Measurements from ENCODE around the gene DNAJC25. TPM values are rescaled to one million over a fixed set of nuclear protein-coding genes. Genes with fewer than 3 reads are reported as not detected.

The DNAJC25 gene
- total and polyA plus RNA-seq, 3 experiments from 2014 or later = 2.0 to 6.0 (median 5.7) TPM

DNA sequence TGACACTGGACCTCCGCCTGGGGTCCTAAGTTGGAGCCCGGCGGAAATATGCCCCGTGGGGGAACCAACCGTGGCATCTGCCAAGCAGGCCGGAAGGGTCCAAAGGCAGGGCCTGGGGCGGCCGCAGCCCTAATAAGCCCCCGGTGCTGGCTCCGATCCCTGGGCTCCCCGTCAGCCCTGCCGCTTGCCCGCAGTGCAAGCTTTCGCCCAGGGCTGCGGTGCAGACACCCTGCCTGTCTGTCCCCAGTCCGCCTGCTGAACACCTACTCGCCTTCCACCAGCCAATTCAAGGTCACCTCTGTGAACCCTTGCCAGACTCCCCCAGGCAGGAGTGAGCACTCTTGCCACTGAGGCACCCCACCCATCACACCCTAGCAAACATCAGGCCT, 31.2 kb upstream of the DNAJC25 start:
- CTCF ChIA-PET = no interaction called here
- peak overlapping the region in 1 of 8 donors; percentile 52 for H3K27ac Mint-ChIP-seq
- no peaks in the 10 kb centered on the region for H3K36me3 ChIP-seq (ENCODE audit: insufficient read depth, low read length)
- H3K4me1 ChIP-seq (ENCODE audit: insufficient read depth, low read length) = peaks cover 18% of the 10 kb centered on the region
- H3K4me1 Mint-ChIP-seq = peaks cover 17 to 29% (median 26%) of the 10 kb centered on the region in 3 donors
- no peak overlapping the region for H3K27ac ChIP-seq (ENCODE audit: low read depth, low read length)
- H3K4me3 Mint-ChIP-seq = peak overlapping the region; percentile 52 to 92 (median 86)
- no peaks in the 10 kb centered on the region for H3K36me3 Mint-ChIP-seq
- H3K9me3 ChIP-seq (ENCODE audit: low read length) = no peaks in the 10 kb centered on the region
- H3K9me3 Mint-ChIP-seq = no peaks in the 10 kb centered on the region
- peaks cover 43 to 60% of the 10 kb centered on the region in 2 donors for H3K27me3 Mint-ChIP-seq
- no peak overlapping the region for H3K4me3 ChIP-seq (ENCODE audit: low read length)
- no peak for DNase-seq
- POLR2A ChIA-PET = no interaction called here
- peaks cover 9% of the 10 kb centered on the region for H3K27me3 ChIP-seq (ENCODE audit: insufficient read depth, low read length, poor library complexity, severe bottlenecking)

DNA sequence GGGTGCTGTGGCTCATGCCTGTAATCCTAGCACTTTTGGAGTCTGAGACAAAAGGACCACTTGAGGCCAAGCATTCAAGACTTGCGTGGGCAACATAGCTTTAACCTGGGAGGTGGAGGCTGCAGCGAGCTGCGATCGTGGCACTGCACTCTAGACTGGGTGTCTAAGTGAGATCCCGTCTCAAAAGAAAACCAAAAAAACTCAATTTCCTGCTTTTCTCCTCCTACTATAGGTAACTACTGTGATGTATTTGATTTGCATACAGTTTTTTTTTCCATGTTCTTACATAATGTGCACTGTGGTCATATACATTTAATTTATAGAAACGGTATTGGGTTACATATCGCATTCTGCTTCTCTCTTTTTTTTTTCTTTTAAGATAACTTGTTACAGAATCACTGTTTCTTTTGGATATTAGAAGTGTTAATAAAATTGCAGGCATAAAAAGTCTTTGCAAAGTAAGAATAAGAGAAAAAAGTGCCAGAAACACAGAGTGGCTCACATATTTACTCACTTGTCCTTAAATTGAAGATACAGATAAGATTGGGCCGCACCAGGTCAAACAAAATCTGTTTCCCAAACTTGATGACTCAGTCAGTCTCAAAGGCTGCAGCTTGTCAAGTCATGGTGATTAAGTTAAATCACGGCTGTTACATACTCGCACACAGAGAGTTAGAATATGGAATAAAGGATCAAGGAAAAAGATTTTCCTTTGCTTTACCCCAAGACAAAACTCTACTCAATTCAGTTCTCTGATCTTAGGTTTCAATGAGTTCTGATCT, 29.7 kb upstream of the DNAJC25 start:
- Mint-ChIP-seq H3K4me1 (peaks cover 17 to 29% (median 26%) of the 10 kb centered on the region in 3 donors), H3K9me3 (no peaks in the 10 kb centered on the region), H3K27ac (no peak overlapping the region), H3K27me3 (peaks cover 43 to 63% of the 10 kb centered on the region in 2 donors), H3K36me3 (no peaks in the 10 kb centered on the region), H3K4me3 (peak overlapping the region in 2 of 7 donors; percentile 4 to 48)
- Histone ChIP-seq H3K27me3 (ENCODE audit: insufficient read depth, low read length, poor library complexity, severe bottlenecking) (peaks cover 9% of the 10 kb centered on the region), H3K4me1 (ENCODE audit: insufficient read depth, low read length) (peaks cover 18% of the 10 kb centered on the region), H3K4me3 (ENCODE audit: low read length) (no peak overlapping the region), H3K27ac (ENCODE audit: low read depth, low read length) (no peak overlapping the region), H3K36me3 (ENCODE audit: insufficient read depth, low read length) (no peaks in the 10 kb centered on the region), H3K9me3 (ENCODE audit: low read length) (no peaks in the 10 kb centered on the region)
- ChIA-PET POLR2A (no interaction called here), CTCF (no interaction called here)
- no peak for DNase-seq

DNA sequence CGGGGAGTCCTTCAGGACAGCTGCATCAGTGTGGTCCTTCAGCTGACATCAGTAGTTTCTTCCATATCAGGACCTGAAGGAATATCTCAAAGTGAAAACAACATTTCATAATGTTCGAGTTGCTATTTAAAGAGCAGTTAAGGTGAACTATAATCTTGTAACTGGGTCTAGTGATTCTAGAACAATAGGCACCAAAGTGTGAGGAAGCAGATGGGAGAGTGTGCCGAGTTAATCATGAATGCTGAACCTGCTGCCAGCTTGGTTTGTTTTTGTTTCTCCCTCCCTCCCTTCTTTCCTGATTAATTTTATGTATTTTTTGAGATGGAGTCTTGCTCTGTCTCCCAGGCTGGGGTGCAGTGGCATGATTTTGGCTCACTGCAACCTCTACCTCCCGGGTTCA, 28.1 kb upstream of the DNAJC25 start:
- H3K27me3 Mint-ChIP-seq = peaks cover 36 to 55% of the 10 kb centered on the region in 2 donors
- Histone ChIP-seq H3K4me3 (ENCODE audit: low read length) (no peak overlapping the region), H3K4me1 (ENCODE audit: insufficient read depth, low read length) (peaks cover 16% of the 10 kb centered on the region), H3K27ac (ENCODE audit: low read depth, low read length) (no peak overlapping the region), H3K9me3 (ENCODE audit: low read length) (no peaks in the 10 kb centered on the region), H3K27me3 (ENCODE audit: insufficient read depth, low read length, poor library complexity, severe bottlenecking) (no peaks in the 10 kb centered on the region), H3K36me3 (ENCODE audit: insufficient read depth, low read length) (no peaks in the 10 kb centered on the region)
- no peak for DNase-seq
- H3K4me1 Mint-ChIP-seq = peaks cover 11 to 21% (median 18%) of the 10 kb centered on the region in 3 donors
- H3K36me3 Mint-ChIP-seq = no peaks in the 10 kb centered on the region
- H3K27ac Mint-ChIP-seq = no peak overlapping the region
- H3K4me3 Mint-ChIP-seq = no peak overlapping the region
- POLR2A ChIA-PET = no interaction called here
- CTCF ChIA-PET = no interaction called here
- no peaks in the 10 kb centered on the region for H3K9me3 Mint-ChIP-seq

DNA sequence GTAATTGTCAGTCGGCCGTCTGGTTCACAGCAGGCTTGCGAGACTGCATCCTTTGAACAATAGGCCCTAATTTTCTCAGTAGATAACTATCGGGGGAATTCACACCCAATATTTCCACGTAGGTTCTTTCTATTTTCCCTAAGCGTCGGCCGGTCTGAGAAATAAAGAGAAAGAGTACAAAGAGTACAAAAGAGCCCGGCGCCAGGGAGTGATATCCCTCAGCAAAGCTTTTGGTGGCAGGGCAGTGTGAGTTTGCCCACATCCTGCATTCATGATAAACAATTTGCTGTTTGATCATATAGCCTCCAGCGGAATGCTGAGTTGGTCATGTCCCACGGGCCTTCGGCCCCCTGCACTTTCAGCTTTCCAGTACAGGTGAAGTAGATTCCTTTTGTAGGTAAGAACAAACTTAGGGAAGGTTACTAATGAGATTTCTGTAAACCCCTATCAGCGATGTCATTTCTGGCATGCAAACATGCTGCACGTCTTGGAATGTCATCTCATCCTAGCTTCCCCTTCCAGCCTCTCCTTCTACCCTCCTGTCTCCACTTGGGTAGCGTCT, 27.0 kb upstream of the DNAJC25 start:
- ChIA-PET CTCF (interaction anchor here (1.0 kb wide), 1 partner anchor 9 kb away, joined by 3 read pairs; no protein-coding TSS in a partner anchor), POLR2A (no interaction called here)
- no peak overlapping the region for H3K27ac Mint-ChIP-seq
- H3K9me3 ChIP-seq (ENCODE audit: low read length) = no peaks in the 10 kb centered on the region
- peaks cover 31 to 52% of the 10 kb centered on the region in 2 donors for H3K27me3 Mint-ChIP-seq
- H3K36me3 Mint-ChIP-seq = no peaks in the 10 kb centered on the region
- no peak overlapping the region for H3K27ac ChIP-seq (ENCODE audit: low read depth, low read length)
- no peak overlapping the region for H3K4me3 ChIP-seq (ENCODE audit: low read length)
- H3K27me3 ChIP-seq (ENCODE audit: insufficient read depth, low read length, poor library complexity, severe bottlenecking) = no peaks in the 10 kb centered on the region
- DNase-seq = no peak
- peaks cover 6% of the 10 kb centered on the region for H3K4me1 ChIP-seq (ENCODE audit: insufficient read depth, low read length)
- H3K4me3 Mint-ChIP-seq = no peak overlapping the region
- H3K36me3 ChIP-seq (ENCODE audit: insufficient read depth, low read length) = no peaks in the 10 kb centered on the region
- H3K9me3 Mint-ChIP-seq = no peaks in the 10 kb centered on the region
- peaks cover 5 to 10% (median 7%) of the 10 kb centered on the region in 3 donors for H3K4me1 Mint-ChIP-seq

DNA sequence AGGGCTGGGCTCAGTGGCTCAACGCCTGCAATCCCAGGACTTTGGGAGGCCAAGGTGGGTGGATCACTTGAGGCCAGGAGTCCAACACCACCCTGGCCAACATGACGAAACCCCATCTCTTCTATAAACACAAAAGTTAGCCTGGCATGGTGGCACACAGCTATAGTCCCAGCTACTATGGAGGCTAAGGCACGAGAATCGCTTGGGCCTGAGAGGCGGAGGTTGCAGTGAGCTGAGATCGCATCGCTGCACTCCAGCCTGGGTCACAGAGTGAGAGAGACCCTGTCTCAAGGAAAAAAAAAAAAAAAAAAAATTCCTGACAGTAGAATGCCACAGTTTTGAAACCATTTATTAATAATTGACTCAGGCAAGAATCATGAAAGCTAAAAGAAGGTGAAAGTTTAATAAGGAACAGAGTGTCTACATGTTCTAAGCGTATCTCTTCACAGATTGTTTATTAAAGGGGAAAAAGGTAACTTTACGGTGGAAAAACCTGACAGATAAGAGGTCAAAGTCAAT, 26.0 kb upstream of the DNAJC25 start:
- no peak for DNase-seq
- Mint-ChIP-seq H3K4me3 (no peak overlapping the region), H3K36me3 (no peaks in the 10 kb centered on the region), H3K27me3 (peaks cover 24 to 49% of the 10 kb centered on the region in 2 donors), H3K9me3 (no peaks in the 10 kb centered on the region), H3K4me1 (peaks cover 0 to 2% (median 1%) of the 10 kb centered on the region in 3 donors), H3K27ac (peak overlapping the region in 1 of 8 donors; percentile 64)
- Histone ChIP-seq H3K27ac (ENCODE audit: low read depth, low read length) (no peak overlapping the region), H3K9me3 (ENCODE audit: low read length) (no peaks in the 10 kb centered on the region), H3K4me1 (ENCODE audit: insufficient read depth, low read length) (no peaks in the 10 kb centered on the region), H3K4me3 (ENCODE audit: low read length) (no peak overlapping the region), H3K36me3 (ENCODE audit: insufficient read depth, low read length) (no peaks in the 10 kb centered on the region), H3K27me3 (ENCODE audit: insufficient read depth, low read length, poor library complexity, severe bottlenecking) (no peaks in the 10 kb centered on the region)
- ChIA-PET POLR2A (interaction anchor here (0.6 kb wide), 1 partner anchor 79 kb away, joined by 3 read pairs; no protein-coding TSS in a partner anchor), CTCF (no interaction called here)

DNA sequence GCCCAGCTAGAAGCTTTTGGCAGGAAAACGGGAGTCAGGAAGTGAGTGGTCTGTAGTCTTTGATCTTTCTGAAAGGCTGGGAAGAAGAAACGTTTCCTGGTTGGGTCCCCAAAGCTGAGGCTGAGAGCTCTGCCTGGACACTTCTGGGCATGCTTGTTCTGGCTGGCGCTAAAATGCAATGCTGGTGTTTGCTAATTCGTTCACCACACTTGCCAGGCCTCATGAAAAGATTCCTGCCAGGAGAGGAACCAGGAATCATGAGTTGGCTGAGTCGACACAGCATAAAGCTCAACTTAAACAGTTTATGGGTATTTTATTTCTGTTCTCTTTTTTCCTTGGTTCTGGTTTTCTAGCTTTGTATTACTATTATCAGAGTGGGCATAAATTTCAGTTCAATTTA, 21.0 kb upstream of the DNAJC25 start:
- no peak overlapping the region for H3K27ac ChIP-seq (ENCODE audit: low read depth, low read length)
- CTCF ChIA-PET = no interaction called here
- no peaks in the 10 kb centered on the region for H3K36me3 Mint-ChIP-seq

DNA sequence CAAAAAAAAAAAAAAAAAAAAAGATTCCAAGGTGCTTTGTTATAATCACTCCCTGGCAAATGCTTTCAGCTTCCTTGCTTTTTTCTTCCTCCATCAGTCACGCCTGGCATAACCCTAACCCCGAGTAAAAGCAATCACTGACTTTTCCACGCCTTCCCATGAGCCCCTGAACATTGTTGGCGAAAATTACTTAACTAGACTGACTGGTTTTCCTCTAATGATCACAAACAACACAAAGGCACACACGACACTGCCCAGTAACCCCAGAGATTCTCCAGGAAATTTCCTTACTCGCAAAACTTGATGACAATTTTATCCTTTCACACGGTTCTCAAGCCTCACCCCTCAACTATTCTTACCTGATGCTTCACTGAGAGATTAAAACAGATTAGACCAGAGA, 20.3 kb upstream of the DNAJC25 start:
- no peaks in the 10 kb centered on the region for H3K9me3 Mint-ChIP-seq
- H3K9me3 ChIP-seq (ENCODE audit: low read length) = no peaks in the 10 kb centered on the region
- ChIA-PET POLR2A (no interaction called here), CTCF (no interaction called here)
- no peaks in the 10 kb centered on the region for H3K4me1 ChIP-seq (ENCODE audit: insufficient read depth, low read length)
- H3K27ac Mint-ChIP-seq = no peak overlapping the region
- no peaks in the 10 kb centered on the region for H3K36me3 ChIP-seq (ENCODE audit: insufficient read depth, low read length)
- no peak overlapping the region for H3K27ac ChIP-seq (ENCODE audit: low read depth, low read length)
- H3K4me3 Mint-ChIP-seq = no peak overlapping the region
- no peak overlapping the region for H3K4me3 ChIP-seq (ENCODE audit: low read length)
- no peaks in the 10 kb centered on the region for H3K4me1 Mint-ChIP-seq
- H3K36me3 Mint-ChIP-seq = no peaks in the 10 kb centered on the region
- H3K27me3 ChIP-seq (ENCODE audit: insufficient read depth, low read length, poor library complexity, severe bottlenecking) = peaks cover 3% of the 10 kb centered on the region
- peaks cover 32 to 53% of the 10 kb centered on the region in 2 donors for H3K27me3 Mint-ChIP-seq
- no peak for DNase-seq

More for the DNA sequence above, 21.0 kb upstream of the DNAJC25 start:
- peaks cover 3% of the 10 kb centered on the region for H3K27me3 ChIP-seq (ENCODE audit: insufficient read depth, low read length, poor library complexity, severe bottlenecking)
- Mint-ChIP-seq H3K27ac (no peak overlapping the region), H3K9me3 (no peaks in the 10 kb centered on the region), H3K4me1 (no peaks in the 10 kb centered on the region), H3K27me3 (peaks cover 32 to 56% of the 10 kb centered on the region in 2 donors), H3K4me3 (no peak overlapping the region)
- H3K36me3 ChIP-seq (ENCODE audit: insufficient read depth, low read length) = no peaks in the 10 kb centered on the region
- DNase-seq = no peak
- H3K4me3 ChIP-seq (ENCODE audit: low read length) = no peak overlapping the region
- H3K9me3 ChIP-seq (ENCODE audit: low read length) = no peaks in the 10 kb centered on the region
- no peaks in the 10 kb centered on the region for H3K4me1 ChIP-seq (ENCODE audit: insufficient read depth, low read length)
- POLR2A ChIA-PET = no interaction called here

DNA sequence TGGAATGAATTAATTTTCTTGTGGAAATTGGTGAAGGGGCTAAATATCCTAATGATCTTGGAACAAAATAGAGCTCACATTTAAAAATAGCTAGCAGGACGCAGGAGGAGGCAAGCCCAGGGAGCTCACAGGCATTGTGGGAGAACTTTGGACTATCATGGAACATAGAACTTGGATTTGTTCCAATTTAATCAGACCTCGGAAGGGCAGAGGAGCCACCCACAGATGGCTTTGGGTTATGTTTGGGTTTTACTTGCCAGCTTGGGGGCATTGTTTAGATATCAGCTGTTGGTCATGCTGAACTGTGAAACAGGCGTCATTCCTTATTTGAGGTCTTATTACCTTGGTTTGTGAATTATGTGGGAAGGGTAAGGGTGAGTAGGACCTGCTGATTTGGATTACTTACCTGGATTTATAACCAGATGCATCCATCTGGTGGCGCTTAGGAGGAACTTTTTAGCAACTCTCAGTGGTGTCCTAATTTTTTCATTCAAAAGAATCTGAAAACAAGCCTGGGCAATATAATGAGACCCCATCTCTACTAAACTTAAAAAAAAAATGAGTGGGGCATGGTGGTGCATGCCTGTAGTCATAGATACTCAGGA, 17.6 kb upstream of the DNAJC25 start:
- Histone ChIP-seq H3K9me3 (ENCODE audit: low read length) (no peaks in the 10 kb centered on the region), H3K27ac (ENCODE audit: low read depth, low read length) (no peak overlapping the region), H3K4me3 (ENCODE audit: low read length) (no peak overlapping the region), H3K27me3 (ENCODE audit: insufficient read depth, low read length, poor library complexity, severe bottlenecking) (peaks cover 3% of the 10 kb centered on the region), H3K4me1 (ENCODE audit: insufficient read depth, low read length) (no peaks in the 10 kb centered on the region), H3K36me3 (ENCODE audit: insufficient read depth, low read length) (no peaks in the 10 kb centered on the region)
- Mint-ChIP-seq H3K4me1 (no peaks in the 10 kb centered on the region), H3K4me3 (no peak overlapping the region), H3K9me3 (no peaks in the 10 kb centered on the region), H3K27me3 (peaks cover 24 to 56% of the 10 kb centered on the region in 2 donors), H3K36me3 (no peaks in the 10 kb centered on the region), H3K27ac (no peak overlapping the region)
- ChIA-PET CTCF (interaction anchor here (0.9 to 1.3 kb wide), 2 partner anchors 10 to 15 kb away, joined by 3 read pairs; no protein-coding TSS in a partner anchor), POLR2A (no interaction called here)
- no peak for DNase-seq

Measured in CD8-positive, alpha-beta memory T cell (primary cell).